GM12873 (cell line): ENCODE data around the gene ANO1.

ENCODE experiments used
- TF ChIP-seq, protein P1 (sequence below): IDR thresholded peaks from 2 replicates; pipeline ENCODE4 v1.5.1; 2012; ENCODE audit warnings: low read depth, mild to moderate bottlenecking, moderate library complexity, low read length, control low read depth; ENCODE audit not compliant: insufficient read depth; ENCODE audit errors: missing control alignments

Gene ANO1

DNA sequence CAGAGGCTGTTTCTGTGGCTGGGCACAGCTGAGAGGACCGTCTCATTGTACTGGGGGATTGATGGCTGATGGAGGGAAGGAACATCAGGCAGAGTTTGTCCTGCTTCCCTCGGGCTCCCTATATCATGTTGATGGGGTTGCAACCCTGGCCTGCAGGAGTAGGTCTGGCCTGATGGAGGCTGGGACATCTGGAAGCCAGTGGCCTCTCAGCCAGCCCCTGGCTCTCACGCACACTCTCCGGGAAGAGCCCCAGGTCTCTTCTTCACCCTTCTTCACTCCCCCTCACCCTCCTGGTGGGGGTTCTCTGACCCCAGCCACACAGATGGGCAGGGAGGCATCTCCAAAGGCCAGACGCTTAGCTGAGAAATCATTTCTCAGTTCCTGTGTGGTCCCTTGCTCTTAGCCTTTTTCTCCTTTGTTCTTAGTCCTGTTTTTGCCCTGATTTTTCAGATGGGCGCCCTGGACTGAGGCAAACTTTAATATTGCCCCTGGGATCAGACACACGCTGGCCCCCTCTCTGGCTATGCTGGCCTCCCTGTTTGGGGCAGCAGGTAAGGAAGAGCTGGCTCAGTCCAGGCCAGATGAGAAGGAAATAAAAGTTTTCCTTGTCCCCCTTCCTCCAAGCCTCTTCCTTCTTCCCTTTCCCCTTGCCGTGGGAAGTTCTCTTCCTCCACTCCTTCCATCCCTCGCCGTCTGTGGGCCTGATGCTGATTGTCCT, 13.9 kb upstream of the ANO1 start:
- TF ChIP-seq, protein P1, sequence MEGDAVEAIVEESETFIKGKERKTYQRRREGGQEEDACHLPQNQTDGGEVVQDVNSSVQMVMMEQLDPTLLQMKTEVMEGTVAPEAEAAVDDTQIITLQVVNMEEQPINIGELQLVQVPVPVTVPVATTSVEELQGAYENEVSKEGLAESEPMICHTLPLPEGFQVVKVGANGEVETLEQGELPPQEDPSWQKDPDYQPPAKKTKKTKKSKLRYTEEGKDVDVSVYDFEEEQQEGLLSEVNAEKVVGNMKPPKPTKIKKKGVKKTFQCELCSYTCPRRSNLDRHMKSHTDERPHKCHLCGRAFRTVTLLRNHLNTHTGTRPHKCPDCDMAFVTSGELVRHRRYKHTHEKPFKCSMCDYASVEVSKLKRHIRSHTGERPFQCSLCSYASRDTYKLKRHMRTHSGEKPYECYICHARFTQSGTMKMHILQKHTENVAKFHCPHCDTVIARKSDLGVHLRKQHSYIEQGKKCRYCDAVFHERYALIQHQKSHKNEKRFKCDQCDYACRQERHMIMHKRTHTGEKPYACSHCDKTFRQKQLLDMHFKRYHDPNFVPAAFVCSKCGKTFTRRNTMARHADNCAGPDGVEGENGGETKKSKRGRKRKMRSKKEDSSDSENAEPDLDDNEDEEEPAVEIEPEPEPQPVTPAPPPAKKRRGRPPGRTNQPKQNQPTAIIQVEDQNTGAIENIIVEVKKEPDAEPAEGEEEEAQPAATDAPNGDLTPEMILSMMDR, result no peak

DNA sequence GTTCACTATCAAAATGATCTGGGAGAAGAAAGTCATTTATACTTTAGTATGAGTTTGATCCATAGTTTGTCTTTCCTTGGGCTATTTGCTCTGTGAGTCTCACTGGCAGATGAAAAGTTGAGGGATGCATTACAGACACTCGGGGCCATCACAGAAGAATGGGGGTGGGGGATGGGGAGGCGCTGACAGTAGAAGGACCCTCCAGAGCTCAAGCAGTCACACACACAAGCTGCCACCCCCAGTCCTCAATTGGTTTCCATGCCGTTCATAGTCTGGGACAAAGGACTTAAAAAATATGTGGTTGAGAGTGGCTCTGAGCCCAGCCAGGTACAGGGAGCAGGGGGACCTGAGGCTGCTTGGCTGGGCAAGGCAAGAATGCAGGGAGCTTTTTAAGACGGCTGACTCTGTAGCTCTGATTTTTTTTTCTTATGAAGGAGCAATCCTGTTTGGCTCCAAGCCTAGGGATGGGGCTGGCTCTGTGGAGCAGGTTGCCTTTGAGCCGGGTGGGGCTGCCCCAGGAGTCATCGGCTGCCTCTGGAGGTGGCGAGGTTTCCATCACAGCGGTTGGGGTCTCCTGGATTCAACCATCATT, 13.3 kb upstream of the ANO1 start:
- TF ChIP-seq, protein P1, result no peak

DNA sequence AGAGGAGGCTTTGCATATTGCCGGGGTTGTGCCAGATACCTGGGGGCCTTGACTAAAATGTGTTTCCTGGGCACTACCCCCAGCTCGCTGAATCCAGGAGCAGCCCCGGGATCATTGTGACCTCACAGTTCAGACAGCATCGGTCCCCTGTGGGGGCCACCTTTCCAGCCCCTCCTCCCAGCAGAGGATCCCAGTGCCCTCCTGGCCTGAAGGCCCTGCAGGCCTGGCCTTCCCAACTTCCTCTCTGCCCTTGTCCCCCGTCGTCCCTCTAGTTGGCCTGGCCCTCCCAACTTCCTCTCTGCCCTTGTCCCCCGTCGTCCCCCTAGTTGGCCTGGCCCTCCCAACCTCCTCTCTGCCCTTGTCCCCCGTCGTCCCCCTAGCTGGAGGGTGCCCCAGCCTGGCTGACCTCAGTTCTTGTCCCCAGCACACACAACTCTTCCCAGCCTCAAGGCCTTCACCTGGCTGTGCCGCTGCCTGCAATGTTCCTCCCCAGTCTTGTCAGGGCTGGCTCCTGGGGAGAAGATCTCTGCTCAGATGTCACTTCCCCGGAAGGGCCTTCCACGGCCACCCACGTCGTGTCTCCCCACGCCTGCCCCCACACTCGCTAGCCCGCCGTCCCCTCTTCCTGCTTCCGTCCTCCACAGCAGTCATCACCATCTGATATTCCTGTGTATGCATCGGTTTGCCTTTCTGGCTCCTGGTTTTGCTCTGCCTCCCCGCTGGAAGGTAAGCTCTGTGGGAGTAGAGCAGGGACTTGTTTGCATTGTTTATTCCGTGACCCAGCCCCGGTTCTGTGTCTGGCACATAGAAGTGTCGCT, 12.6 kb upstream of the ANO1 start:
- TF ChIP-seq, protein P1, result no peak

DNA sequence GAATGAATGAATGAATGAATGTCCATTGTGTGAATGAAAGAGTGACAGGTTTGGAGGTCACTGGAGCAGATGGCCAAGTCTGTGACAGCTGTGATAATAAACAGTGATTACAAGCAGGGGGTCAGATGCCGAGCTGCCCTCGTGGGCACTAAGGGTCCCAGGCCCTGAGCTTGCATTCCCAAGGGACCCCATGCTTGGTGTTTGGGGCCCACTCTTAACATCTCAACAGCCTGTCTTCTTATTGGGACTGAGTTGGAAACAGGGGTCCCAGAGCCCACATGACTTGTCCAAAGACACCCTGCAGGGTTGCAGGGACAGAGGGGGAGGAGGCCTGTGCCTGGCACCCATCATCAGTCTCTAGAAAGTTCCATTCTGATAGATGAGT, 12.0 kb upstream of the ANO1 start:
- TF ChIP-seq, protein P1, result no peak

DNA sequence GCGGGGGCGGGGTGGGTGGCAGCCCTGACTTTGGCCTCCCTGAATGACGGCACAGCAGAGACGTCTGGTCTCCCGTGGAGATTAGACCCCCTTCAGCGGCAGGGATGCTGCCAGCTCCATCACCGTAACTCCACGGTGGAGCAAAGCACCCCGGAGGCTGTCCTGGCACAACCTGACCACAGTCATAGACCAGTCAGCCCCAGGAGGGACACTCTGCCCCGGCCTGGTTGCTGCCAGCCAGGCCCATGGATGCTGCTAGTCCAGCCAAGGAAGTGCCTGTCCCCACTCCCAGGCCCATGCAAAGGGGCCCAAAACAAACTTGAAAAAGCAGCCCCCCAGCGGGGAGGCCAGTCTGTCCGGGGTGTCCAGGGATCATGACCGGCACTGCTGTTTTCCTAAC, 11.5 kb upstream of the ANO1 start:
- TF ChIP-seq, protein P1, result no peak

DNA sequence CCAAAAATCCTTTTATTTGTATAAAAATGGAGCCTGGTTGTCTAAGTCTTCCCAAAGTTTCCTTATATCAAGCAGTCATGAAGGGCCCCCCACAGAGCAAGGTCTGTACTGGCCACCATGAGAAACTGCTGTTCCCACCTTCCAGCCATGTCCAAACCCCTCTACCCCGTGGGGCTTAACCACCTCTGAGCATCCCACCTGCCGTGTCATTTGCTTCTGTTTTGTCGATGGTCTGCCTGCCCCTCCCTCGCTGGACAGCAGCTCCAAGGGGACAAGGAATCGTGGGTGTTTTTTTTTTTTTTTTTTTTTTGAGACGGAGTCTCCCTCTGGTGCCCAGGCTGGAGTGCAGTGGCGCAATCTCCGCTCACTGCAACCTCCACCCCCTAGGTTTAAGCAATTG, 11.1 kb upstream of the ANO1 start:
- TF ChIP-seq, protein P1, result no peak

DNA sequence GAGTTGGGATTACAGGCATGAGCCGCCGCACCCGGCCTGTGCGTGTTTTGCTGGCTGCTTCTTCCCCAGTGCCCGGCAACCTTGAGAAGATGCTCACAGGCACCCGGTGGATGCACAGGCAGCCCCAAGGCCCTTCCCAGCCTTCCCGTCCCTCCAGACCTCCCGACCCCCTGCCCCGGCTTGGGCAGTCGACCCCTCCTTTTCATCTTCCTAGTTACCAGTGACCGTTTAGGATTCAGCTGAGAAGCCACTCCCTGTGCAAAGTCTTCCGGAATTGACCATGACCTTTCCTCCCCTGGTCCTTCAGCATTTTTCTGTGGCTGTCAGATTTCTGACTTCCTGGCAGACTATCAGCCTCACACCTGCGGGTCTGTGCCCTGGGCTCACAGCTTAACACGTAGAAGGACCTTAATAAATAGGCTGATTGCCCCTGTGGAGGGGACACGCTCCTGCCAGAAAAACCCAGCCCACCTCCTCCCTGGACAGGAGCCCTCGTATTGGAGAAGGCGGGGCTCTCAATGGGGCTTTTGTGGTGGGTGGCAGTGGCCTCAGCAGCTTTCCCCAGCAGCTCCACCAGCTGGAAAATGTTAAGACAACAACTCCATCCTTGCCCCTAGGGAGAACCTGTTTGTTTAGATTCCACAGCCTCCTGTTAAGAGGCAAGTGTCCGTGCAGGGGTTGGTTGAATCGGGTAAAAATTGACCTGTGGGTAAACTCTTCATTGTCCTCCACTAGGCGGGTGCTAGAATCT, 10.4 kb upstream of the ANO1 start:
- TF ChIP-seq, protein P1, result no peak
